ENCODE data around the gene UBE2J1. TPM values are rescaled to one million over a fixed set of nuclear protein-coding genes. Genes with fewer than 3 reads are reported as not detected.

The UBE2J1 gene
- total and polyA plus RNA-seq, 10 of the 15 experiments (the other 5 are each of a cell fraction or from before 2014, with no cell fraction given): 48.7 to 131 (median 90.0) TPM

- no peaks in the 10 kb centered on the region; the same call in none of the 2 replicates for H4K20me1 ChIP-seq (ENCODE audit: control insufficient read depth, insufficient read depth)
- intact Hi-C loops (cut with micrococcal nuclease; ENCODE audit: unreplicated experiment) (no loop called here), in situ Hi-C loops (cut with MboI) (no loop called here)
- H3K27me3 ChIP-seq (replicated peaks in 1 of 2; ENCODE audit: control insufficient read depth in 2 of 2, insufficient read depth in 2 of 2, low read length in 1 of 2): no peaks in the 10 kb centered on the region
- DNase-seq (ENCODE audit: low read depth, low spot score): no peak
- H3K4me1 ChIP-seq (ENCODE audit: control insufficient read depth, insufficient read depth, low read length): peaks cover 43% of the 10 kb centered on the region
- ChIA-PET RAD21 (ENCODE audit: unreplicated experiment) (interaction anchor here (0.6 to 12.7 kb wide), 8 partner anchors 10 to 1541 kb away, joined by 3 to 187 read pairs (median 10); partner anchors contain the start of gene PNRC1), CTCF (interaction anchor here (1.1 to 17.0 kb wide), 8 partner anchors 11 to 104 kb away, joined by 3 to 260 read pairs (median 22); no protein-coding TSS in a partner anchor), POLR2A (interaction anchor here (0.6 to 5.9 kb wide), 6 partner anchors 8 to 264 kb away, joined by 3 to 51 read pairs (median 3); no protein-coding TSS in a partner anchor), SMC1A (ENCODE audit: uncharacterized antibody, unreplicated experiment) (interaction anchor here (1.4 to 12.6 kb wide), 9 partner anchors 10 to 364 kb away, joined by 3 to 252 read pairs (median 11); no protein-coding TSS in a partner anchor)
- ATAC-seq: no peak
- no TSS peak for BruUV-seq (replicated peaks)
- 99% methylated on average over 4 of the region's 4 CpGs for WGBS (ENCODE audit: insufficient coverage, insufficient replicate concordance, low lambda C conversion rate, missing lambda C conversion rate)
- H3K79me2 ChIP-seq (ENCODE audit: control insufficient read depth, insufficient read depth, low read length): peaks cover 88% of the 10 kb centered on the region
- no peak overlapping the region for H3K9ac ChIP-seq (ENCODE audit: control insufficient read depth, insufficient read depth, low read length)
- no peaks in the 10 kb centered on the region; the same call in 2 of the 3 replicates for H3K9me3 ChIP-seq (replicated peaks; ENCODE audit: control insufficient read depth, insufficient read depth, low read length)
- peaks cover 0 to 13% of the 10 kb centered on the region in 2 experiments; a peak in 2 of 4 replicates for H3K36me3 ChIP-seq (ENCODE audit: control insufficient read depth in 2 of 2, insufficient read depth in 2 of 2, low read length in 1 of 2)
- H3K27ac ChIP-seq (ENCODE audit: control insufficient read depth, insufficient read depth): peak overlapping the region; percentile 29; the same call in 1 of the 2 replicates
- FAIRE-seq: no peak
- H3K4me2 ChIP-seq (ENCODE audit: control insufficient read depth, insufficient read depth): peak overlapping the region; percentile 62
- no peak overlapping the region for H2AFZ ChIP-seq (ENCODE audit: control insufficient read depth, low read depth, low read length)
- H3K4me3 ChIP-seq: no peak overlapping the region; the same call in 1 of the 2 replicates
- TF ChIP-seq MXI1 (IDR thresholded peaks at IDR 0.05; ENCODE audit: low read depth, low read length): no peak
- TF ChIP-seq BMI1 (IDR thresholded peaks at IDR 0.05; ENCODE audit: borderline replicate concordance): no peak
- no peak for TF ChIP-seq RAD21 (IDR thresholded peaks at IDR 0.05; ENCODE audit: insufficient read depth, low read depth, low read length)
- TF ChIP-seq, protein P1, sequence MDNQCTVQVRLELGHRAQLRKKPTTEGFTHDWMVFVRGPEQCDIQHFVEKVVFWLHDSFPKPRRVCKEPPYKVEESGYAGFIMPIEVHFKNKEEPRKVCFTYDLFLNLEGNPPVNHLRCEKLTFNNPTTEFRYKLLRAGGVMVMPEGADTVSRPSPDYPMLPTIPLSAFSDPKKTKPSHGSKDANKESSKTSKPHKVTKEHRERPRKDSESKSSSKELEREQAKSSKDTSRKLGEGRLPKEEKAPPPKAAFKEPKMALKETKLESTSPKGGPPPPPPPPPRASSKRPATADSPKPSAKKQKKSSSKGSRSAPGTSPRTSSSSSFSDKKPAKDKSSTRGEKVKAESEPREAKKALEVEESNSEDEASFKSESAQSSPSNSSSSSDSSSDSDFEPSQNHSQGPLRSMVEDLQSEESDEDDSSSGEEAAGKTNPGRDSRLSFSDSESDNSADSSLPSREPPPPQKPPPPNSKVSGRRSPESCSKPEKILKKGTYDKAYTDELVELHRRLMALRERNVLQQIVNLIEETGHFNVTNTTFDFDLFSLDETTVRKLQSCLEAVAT (IDR thresholded peaks at IDR 0.05): no peak
- no peak for TF ChIP-seq MTA3 (IDR thresholded peaks at IDR 0.05; ENCODE audit: borderline replicate concordance, low read length)
- TF ChIP-seq, protein P2, sequence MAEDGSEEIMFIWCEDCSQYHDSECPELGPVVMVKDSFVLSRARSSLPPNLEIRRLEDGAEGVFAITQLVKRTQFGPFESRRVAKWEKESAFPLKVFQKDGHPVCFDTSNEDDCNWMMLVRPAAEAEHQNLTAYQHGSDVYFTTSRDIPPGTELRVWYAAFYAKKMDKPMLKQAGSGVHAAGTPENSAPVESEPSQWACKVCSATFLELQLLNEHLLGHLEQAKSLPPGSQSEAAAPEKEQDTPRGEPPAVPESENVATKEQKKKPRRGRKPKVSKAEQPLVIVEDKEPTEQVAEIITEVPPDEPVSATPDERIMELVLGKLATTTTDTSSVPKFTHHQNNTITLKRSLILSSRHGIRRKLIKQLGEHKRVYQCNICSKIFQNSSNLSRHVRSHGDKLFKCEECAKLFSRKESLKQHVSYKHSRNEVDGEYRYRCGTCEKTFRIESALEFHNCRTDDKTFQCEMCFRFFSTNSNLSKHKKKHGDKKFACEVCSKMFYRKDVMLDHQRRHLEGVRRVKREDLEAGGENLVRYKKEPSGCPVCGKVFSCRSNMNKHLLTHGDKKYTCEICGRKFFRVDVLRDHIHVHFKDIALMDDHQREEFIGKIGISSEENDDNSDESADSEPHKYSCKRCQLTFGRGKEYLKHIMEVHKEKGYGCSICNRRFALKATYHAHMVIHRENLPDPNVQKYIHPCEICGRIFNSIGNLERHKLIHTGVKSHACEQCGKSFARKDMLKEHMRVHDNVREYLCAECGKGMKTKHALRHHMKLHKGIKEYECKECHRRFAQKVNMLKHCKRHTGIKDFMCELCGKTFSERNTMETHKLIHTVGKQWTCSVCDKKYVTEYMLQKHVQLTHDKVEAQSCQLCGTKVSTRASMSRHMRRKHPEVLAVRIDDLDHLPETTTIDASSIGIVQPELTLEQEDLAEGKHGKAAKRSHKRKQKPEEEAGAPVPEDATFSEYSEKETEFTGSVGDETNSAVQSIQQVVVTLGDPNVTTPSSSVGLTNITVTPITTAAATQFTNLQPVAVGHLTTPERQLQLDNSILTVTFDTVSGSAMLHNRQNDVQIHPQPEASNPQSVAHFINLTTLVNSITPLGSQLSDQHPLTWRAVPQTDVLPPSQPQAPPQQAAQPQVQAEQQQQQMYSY (CRISPR knock-in tag; IDR thresholded peaks at IDR 0.05): no peak
- no peak for TF ChIP-seq YBX1 (IDR thresholded peaks at IDR 0.05)
- no peak for TF ChIP-seq LARP7 (IDR thresholded peaks at IDR 0.05)
- no peak for TF ChIP-seq NBN (IDR thresholded peaks at IDR 0.05)
- TF ChIP-seq ZBTB40 (IDR thresholded peaks at IDR 0.05; ENCODE audit: borderline replicate concordance): no peak
- no peak for TF ChIP-seq CBFB (IDR thresholded peaks at IDR 0.05; ENCODE audit: low read depth)
- no peak for TF ChIP-seq PAX8 (IDR thresholded peaks at IDR 0.05)
- no peak for TF ChIP-seq BHLHE40 (IDR thresholded peaks at IDR 0.05; ENCODE audit: borderline replicate concordance in 1 of 2, low read depth in 2 of 2, low read length in 1 of 2)
Measured at GRCh38 chr6:89346433-89346832, 6.1 kb downstream of the UBE2J1 start.
